C1 segment of cervical spinal cord (tissue), 14 donors: ENCODE results near the gene C7orf57.

Source experiments
- DNase-seq, 14 donors: peaks; one replicate each; lab custom pipeline; 2025; lab: John Stamatoyannopoulos, UW

Gene C7orf57

DNA sequence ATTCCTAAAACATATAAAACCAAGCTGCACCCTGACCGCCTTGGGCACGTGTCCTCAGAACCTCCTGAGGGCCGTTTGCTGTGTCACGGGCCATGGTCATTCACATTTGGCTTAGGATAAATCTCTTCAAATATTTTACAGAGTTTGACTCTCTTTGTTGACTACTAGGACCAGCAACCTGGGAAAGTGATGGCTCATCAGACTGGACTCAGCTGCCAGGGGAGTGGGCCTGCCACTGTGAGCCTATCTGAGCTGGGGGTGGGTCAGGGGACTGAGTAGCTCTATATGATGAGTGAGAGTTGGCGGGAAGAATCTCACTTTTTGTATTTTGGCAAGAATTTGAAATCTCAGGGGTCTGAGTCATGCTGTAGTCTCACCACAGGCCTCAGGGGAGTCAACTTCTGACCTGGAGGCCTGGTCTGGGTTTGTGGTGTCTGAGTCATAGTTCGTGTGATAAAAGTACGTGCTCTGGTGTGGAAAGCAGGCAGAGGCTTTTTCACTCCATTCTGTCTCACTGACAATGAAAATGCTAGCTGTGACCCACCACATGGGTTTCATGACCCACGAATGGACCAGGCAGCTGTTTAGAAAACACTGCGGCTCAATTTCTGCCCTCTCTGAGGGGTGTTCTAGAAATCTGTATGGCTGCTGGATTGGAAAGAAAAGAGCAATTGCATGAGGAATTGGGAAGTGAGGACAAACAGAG, 49.5 kb downstream of the C7orf57 start:
- DNase-seq, result peak in 1 of 14 donors; percentile 10

DNA sequence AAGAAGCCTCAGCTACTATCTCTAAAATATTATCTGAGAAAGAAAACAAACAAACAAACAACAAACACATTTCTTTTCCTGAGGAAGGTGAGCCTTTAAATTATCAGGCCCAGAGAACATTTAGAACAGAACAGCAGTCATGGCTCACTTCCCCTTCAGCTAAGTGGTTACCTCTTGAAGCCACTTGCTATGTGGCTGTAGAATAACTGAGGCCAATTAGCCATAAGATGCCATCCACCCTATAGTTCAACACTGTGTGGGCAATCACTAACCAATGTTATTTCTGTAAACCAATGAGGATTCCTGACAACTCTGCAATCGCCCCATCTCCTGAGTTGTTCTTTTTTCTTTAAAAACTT, 50.1 kb downstream of the C7orf57 start:
- DNase-seq, result no peak

DNA sequence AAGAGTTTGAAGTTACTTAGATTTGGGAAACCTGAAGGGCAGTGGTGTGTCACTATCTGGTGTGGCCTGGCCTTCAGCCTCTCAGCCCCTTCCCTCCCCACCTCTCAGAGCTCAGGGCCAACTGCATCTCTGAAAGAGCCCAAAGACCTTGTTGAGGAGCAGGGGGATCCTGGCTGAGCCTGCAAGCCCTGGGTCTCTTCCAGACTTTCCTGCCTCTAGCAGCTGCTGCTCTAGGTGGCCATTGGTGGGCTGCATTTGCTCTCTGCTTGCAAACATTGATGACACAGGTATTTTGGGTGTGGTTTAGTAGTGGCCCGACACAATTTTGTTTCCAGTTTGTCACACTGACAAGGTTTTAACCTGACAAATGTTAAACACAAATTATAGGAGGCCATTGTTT, 50.6 kb downstream of the C7orf57 start:
- no peak for DNase-seq

DNA sequence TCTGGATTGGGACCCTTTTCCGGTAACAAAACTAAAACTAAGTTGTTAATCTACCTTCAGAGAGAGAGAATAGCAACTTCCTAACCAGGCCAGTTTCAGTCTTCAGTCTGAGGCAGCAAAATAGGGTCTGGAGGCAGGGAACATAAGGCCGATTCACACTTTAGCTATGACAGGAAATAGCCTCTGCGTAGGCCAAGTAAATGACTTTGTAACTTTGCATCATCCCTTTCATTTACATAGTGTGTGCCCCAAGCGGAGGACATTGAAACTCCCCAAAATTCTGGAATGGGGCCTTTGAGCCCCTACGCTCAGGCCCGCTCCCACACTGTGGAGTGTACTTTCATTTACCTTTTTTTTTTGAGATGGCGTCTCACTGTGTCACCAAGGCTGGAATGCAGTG, 52.0 kb downstream of the C7orf57 start:
- DNase-seq, result no peak

DNA sequence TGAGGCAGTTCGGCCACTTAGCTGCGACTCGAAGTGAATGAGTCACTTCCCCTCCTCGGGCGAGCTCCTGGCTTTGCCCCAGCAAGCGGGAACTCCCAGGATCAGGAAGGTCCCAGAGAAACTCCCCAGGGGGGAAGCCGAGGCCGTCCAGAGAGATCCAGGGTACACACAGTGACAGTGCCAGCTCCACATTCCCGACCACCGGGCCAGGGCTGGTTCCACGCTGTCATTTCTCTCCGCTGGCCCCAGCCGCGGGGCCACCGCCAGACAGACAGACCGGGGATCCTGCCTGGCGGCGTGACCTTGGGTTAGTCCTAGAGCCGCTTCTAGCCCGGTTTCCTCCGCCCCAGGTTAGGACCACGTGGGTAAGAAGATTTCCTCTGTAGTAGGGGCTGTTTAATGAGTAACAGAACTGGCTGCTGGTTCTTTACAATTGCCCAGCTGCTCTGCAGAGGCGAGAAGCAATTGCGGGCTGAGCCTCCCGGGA, 53.3 kb downstream of the C7orf57 start:
- DNase-seq, result peak in 10 of 14 donors; percentile 46 to 87 (median 70)

DNA sequence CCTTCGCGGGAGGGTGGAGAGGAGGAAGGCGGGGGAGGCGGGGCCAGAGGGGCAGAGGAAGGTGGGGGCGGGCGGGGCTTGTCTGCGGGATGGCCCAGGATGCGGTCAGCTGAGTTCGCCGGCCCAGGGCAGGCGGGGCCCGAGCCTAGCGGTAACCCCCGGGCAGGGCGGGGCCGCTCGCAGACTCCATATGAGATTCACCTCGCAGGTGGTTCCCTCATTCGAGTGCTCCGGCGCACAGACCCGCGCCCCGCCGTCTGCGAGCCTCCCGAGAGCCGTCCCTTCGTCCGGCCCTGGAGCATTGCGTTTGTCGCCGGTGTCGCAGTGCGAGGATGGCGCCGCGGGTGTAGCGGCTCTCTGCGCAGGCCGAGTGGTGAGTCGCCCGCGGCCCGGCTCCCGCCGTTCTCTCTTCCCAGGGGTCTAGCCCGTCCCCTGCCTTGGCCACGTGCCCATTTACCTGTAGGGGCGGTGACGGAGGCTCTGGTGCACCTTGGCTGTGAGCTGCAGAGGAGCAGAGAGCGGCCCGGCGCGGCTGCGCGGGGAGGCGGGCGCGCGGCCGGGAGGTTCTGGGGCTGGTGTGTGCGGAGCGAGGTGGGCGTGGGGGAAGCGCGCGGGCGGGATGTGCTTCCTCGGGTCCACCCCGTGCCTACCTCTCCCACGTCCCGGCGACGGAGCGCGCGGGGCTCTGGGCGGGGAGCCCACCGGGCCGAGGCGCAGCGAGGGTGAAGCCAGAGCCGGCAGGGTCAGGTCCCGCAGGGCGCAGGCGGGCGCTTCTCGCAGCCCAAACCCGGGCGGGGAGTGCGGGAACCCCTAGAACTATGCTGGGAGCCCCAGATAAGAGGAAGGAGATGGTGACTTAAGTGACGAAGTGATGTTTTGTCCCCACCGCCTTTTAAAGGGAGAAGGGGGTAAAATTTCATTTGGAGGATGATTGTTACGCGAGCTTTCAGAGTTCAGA, 54.0 kb downstream of the C7orf57 start, which contains the start of gene UPP1:
TSS of gene UPP1 (plus strand) at position 220 of the 958 bp plus-strand sequence. CDS start 5,519 bp downstream, outside the sequence.
- peak in 12 of 14 donors; percentile 26 to 87 (median 72) for DNase-seq

DNA sequence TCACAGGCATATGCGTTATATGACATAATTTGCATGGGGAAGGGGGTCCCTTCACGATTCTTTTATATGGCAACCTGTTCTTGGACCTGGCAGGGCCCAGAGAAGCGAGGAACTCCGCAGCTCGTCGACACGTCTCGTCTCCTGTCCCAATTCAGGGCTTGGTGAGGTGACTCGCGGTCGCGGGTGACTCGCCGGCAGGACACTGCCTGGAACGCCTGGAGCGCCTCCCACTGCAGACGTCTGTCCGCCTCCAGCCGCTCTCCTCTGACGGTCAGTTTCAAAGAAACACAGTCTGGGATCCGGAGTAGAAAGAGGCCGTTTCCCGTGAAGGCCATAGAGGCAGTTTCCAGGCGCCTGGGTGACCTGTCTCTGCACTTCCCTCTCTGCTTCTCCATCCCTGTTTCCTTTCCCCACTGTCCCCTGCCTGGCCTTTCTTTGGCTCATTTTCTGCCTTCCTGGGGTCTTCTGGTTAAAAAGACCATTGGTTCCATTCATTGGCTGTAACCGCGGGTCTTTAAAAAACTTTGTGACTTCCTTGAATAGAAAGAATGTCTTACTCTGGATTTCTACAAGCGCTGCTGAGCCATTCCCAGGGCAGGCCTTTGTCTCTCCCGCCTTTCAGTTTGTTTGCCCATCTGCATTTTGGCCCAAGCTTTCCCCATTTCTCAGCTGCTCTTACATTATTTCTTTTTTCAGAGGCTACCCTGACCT, 54.9 kb downstream of the C7orf57 start:
- peak in 4 of 14 donors; percentile 8 to 60 (median 16) for DNase-seq

DNA sequence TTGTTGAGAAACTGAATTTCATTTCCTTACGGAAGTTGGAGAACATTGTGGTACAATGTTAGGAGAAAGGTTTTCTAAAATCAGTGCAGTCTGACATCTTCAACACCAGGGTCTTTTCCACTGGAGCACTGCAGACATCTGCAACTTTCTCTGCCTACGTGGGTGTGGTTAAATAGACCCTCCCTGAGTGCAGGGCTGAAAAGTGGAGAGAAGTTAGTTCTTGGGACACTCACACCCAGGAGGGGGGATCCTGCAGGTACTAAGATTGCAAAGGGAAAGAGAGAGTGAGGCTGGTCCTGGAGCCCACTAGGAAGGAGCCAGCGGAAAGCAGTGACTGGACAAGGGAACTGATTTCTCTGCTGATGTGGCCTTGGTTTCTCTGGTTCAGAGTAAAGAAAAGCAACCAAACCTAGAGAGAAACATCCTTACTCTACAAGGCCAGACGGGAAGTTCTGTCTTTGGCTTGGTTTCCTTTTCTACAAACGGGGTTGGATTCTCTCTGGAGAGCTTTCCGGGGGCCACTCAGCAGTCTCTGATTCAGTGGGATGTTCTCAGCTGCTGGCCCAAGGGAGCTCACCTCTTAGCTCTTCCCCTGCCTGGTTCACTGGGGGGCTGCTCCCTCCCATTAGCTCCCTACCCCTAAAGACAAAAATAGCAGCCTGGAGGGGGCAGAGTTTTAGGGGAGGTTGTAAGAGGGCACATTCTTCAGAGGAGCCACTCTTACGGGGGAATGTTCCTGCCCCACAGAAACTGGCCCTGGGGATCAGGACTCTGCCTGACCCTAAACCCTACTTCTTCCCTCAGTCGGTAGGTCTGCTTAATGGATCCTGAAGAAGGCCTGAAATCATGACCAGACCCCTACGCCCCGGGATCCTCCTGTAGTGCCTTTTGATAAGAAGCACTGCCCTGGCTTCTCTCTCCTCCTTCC, 56.4 kb downstream of the C7orf57 start:
- no peak for DNase-seq

DNA sequence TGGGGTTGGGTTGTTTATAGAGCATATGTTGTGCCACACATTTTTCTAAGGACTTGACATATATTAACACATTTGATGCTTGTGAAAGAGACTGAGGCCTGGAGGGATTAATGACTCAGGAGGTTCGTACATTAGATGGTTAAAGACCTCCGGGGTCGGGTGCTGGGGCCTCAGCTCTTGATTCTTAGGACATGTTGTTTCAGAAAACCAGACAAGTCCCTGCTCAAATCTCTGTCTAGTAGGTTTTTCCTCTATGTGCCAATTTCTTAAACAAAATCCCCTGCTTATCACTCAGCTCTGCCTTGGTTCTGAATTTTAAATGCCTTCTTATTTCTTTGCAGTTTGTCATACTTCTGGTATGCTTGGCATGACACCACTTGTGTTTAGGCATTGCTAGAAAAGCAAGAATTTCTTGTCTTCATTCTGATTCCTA, 59.5 kb downstream of the C7orf57 start:
- DNase-seq, result no peak

DNA sequence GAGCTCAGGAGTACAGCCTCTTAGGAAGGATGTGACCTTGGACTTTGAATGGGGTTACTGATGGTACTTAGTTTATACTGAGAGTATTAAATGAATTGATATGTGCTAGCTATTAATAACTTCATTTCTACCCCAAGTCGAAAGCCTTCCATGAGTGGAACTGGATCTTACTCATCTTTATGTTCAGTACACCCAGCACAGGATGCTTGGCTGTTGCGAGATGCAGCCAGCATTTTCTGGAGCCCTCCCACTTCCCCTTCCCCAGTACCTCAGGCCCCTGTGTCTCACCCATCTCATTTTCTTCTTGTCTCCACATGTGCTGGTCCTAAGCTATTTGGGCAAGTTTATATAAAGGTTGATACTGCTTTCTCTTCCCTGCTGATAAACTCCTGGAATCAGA, 60.9 kb downstream of the C7orf57 start:
- no peak for DNase-seq

DNA sequence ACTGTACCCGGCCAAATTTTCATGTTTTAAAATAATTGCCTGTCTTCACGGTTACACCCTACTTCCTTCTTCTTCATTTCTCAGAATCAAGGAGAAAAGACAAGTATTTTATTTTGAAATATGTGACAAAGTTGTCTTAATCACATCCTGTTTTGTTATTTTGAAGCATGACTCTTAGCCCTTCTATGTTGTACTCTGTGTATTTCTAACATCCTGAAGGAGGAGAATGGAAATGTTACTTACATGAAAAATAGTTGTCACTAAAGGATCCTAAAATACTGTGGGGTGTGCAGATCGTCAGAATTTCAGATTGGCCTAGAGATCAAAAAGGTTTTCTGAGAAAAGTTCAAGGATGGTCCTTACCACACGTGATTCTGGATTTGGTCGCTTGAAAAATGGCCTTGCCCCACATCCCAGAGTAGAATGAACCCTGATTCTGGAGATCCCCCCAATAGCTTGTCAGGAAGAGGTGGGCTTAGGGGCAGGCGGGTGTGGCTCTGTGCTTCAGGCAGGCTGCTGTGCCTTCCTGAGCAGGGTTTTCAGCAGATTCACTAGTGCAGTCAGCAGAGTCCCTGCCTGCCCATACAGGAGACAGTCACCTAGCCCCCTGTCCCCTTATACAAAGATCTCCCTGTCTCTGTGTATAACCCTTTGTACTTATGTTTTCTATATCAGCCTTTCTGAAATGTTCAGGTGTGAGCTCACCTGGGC, 62.3 kb downstream of the C7orf57 start:
- no peak for DNase-seq

DNA sequence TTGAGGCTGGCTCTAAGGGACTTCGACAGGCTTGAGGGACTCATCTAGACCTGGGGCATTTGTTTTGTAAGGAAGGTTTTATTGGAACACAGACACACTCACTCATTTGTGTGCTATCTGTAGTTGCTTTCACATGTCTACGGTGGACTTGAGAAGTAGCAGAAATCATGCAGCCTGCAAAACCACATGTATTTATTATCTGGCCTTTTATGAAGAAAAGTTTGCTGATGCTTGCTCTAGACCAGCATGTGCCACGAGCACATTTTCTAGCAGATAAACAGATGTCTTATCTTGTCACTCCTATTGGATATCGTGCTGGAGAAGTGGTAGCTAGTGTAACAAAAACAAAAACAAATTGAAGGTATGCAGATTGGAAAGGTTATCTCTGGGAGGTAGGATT, 63.5 kb downstream of the C7orf57 start:
- no peak for DNase-seq

DNA sequence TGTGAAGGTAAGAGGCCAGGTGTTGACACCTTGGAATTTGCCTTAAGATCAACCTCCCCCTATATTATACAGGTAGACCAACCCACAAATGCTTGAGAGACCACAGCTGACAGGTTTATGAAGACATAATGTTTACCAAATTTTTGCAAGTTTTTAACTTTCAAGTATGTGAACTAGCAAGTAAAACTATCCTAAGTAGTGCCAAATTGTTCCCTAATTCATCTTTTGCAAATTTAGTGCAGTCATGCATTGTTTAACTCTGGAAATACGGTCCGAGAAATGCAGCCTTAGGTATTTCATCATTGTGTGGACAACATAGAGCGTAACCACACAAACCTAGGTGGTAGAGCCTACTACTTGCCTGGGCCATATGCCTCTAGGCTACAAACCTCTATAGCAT, 64.4 kb downstream of the C7orf57 start:
- DNase-seq, result no peak

DNA sequence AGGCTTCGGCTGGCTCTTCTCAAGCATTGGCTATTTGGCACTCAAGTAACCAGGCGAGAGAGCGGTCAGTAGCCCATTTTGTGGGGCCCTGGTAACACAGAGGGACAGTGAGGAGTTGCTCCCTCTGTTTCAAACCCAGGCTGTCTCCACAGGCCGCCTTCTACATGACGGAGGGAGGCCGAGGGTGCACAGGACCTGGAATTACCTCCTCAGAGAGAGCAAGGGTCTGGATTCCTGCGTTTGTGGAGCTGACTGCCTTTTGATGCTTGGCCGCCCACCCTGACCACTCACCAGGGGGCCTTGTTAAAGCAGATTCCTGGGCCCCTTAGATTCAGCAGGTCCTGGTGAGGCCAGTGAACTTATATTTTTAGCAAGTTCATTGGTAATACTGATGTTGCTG, 66.0 kb downstream of the C7orf57 start:
- no peak for DNase-seq

DNA sequence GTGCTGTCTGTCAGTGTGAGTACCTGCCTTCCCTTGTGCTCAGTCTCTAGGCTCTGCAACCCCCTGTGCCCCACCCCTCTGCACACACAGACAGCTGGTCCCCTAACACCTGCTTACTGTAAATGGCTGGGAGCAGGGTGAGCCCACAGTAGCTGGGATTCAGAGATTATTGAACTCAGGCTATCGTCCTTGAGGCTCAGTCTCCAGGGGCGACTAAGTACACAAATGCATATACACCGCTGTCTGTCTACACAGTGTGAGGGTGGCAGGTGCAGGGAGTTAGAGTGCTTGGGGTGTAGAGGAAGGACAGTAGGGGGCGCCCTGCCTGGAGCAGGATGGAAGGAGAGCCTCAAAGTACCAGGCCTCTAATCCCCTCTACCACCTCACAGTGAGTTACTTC, 66.6 kb downstream of the C7orf57 start:
- DNase-seq, result no peak

DNA sequence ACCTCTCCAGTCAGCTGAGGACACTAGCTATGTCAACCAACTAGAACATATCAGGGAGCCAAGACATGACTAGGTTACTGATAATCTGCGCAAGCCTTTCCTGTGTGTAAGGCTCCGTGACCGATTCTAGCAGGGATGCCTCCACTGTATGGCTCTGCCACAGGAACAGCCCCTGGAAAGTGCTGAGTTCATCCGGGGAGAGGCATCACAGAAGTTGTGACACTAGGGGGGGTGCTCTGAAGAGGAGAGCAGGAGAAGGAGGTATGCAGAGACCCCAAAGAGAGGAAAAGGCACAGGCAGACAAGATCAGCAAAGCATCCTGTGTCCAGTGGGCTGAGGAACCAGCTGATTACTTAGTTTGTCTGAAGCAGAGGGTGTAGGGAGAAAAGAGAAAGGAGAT, 67.2 kb downstream of the C7orf57 start:
- no peak for DNase-seq

DNA sequence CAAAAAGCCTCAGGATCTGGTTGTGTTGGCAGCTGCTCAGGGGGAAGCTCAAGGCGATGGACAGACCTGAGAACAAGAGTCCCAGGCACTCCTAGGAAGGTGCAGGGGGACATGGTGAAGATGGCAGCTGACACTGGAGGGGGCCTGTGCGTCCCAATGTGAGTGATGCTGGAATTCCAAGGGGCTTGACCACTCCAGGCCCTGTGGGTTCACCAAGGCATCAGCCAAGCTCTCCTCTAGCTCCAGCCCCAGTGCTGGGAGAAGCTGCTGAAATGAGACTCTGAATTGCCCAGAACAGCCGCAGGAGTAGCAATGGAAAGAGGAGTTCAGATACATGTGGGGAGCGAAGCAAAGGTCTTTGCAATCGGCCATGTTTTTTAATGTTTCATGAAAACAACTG, 69.7 kb downstream of the C7orf57 start:
- no peak for DNase-seq

DNA sequence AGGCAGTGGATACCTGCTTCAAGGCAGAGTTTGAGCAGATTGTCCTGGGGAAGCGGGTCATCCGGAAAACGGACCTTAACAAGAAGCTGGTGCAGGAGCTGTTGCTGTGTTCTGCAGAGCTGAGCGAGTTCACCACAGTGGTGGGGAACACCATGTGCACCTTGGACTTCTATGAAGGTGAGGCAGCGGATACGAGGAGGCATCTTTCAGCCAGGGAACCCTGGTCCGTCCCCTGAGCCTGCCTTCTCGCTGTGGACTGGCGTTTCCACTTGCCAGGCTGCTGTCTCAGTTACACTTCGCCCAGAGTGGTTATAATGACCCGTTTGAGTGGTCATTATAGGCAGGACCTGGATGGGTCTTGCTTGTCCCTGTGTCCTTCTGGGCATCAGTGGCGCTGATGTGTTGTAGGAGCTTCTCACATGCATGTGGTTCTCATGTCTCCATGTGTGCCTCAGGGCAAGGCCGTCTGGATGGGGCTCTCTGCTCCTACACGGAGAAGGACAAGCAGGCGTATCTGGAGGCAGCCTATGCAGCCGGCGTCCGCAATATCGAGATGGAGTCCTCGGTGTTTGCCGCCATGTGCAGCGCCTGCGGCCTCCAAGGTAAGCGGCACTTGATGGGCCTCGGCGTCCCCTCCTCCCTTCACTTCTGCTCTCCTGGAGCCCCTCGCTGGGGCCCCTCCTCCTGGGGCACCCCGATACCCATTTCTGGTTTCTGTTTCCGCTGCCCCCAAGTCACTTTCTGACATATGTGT, 71.7 kb downstream of the C7orf57 start:
- no peak for DNase-seq

DNA sequence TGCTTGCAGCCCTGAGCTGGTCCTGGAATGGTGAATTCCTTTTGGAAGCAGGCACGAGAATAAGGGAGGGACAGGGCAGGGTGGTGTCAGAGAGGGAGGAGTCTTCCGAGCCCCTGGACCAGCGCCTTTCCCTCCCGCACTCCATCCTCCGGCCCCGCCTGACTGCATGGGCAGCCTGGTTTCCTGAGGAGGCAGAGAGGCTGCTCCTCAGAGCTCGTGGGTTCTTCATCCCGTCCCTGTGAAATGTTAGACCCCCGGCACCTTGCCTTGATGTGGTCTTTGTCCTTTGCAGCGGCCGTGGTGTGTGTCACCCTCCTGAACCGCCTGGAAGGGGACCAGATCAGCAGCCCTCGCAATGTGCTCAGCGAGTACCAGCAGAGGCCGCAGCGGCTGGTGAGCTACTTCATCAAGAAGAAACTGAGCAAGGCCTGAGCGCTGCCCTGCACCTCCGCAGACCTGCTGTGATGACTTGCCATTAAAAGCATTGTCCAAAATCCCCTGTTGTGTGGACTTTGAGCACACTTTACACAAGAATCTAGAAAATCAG, 72.7 kb downstream of the C7orf57 start:
- DNase-seq, result no peak
